Panc1 (cell line): ENCODE data around the gene CPM. TPM values are rescaled to one million over a fixed set of nuclear protein-coding genes. Genes with fewer than 3 reads are reported as not detected.

Experiments used
- ATAC-seq: fragments of 200-7000 bp; cut with Tn5 transposase; 2 replicates; pipeline ENCODE4 v1.9.1; 2020; ENCODE audit warnings: mild to moderate bottlenecking, moderate library complexity
- BruUV-seq: library from RNA; stranded (reverse); fragments of 400-500 nt; replicated peaks from 2 replicates; lab custom pipeline; 2021; lab: Mats Ljungman, UMichigan
- CTCF ChIA-PET: fragments of 300-600 bp; sonication (Branson Sonifier 250); formaldehyde crosslinking; loops from one replicate; lab custom pipeline; 2022; ENCODE audit warnings: antibody characterized with exemption; lab: Charles Lee
- POLR2A ChIA-PET: fragments of 300-600 bp; sonication (Branson Sonifier 250); formaldehyde crosslinking; loops from one replicate; lab custom pipeline; 2022; ENCODE audit warnings: antibody characterized with exemption; lab: Charles Lee
- DNase-seq: peaks from one replicate; pipeline ENCODE4 v3.0.0-alpha.2; 2010; ENCODE audit warnings: low read depth, low spot score
- H3K27ac ChIP-seq: 2 replicates; pipeline ENCODE4 v1.5.1; 2011; ENCODE audit warnings: mild to moderate bottlenecking, low read length, inconsistent platforms
- H3K27me3 ChIP-seq: fragments of 200-500 bp; sonication (Bioruptor generic); 2 replicates; pipeline ENCODE4 v1.6.0; 2014; ENCODE audit warnings: low read length, inconsistent platforms; ENCODE audit not compliant: control insufficient read depth, insufficient read depth
- H3K36me3 ChIP-seq: fragments of 200-500 bp; sonication (Bioruptor generic); 2 replicates; pipeline ENCODE4 v1.5.1; 2014; ENCODE audit warnings: inconsistent platforms, mild to moderate bottlenecking, low read length, moderate library complexity; ENCODE audit not compliant: control insufficient read depth, insufficient read depth
- H3K4me1 ChIP-seq: 2 replicates; pipeline ENCODE4 v1.5.1; 2011; ENCODE audit warnings: inconsistent platforms, mild to moderate bottlenecking, low read length, moderate library complexity; ENCODE audit not compliant: control insufficient read depth, insufficient read depth
- H3K4me3 ChIP-seq, 2 experiments: 2 replicates each; pipeline ENCODE4 v1.5.1; 2011 to 2012; ENCODE audit warnings: low read depth in 2 of 2, low read length in 2 of 2, mild to moderate bottlenecking in 2 of 2, inconsistent platforms in 1 of 2, moderate library complexity in 1 of 2
- H3K9me3 ChIP-seq: fragments of 200-500 bp; sonication (Bioruptor generic); 2 replicates; pipeline ENCODE4 v1.5.1; 2014; ENCODE audit warnings: low read depth, mild to moderate bottlenecking, inconsistent platforms, low read length, moderate library complexity; ENCODE audit not compliant: control insufficient read depth, insufficient read depth
- POLR2AphosphoS5 ChIP-seq: IDR thresholded peaks from 2 replicates; pipeline ENCODE4 v1.6.1; 2012; ENCODE audit warnings: mild to moderate bottlenecking, low read depth, low read length, moderate library complexity
- SIN3A ChIP-seq: IDR thresholded peaks from 2 replicates; pipeline ENCODE4 v1.6.1; 2012; ENCODE audit warnings: low read depth, mild to moderate bottlenecking, low read length, moderate library complexity, borderline replicate concordance; ENCODE audit not compliant: insufficient read depth
- TCF7L2 ChIP-seq: IDR thresholded peaks from 2 replicates; pipeline ENCODE4 v1.6.1; 2011; ENCODE audit warnings: mild to moderate bottlenecking, low read depth, low read length, inconsistent platforms
- in situ Hi-C: cut with HindIII; loops from 2 replicates; pipeline ENCODE4 v1.10.0; 2016; ENCODE audit warnings: low sequenced_read_pairs, low pct_unique_long_range_greater_than_20kb
- intact Hi-C: fragments of 100-400 bp; cut with micrococcal nuclease; formaldehyde crosslinking; loops from one replicate; pipeline ENCODE4 v1.10.0; 2022; ENCODE audit not compliant: unreplicated experiment
- total RNA-seq: library from RNA; stranded (reverse); gene quantifications from one replicate; pipeline ENCODE4 v1.2.1, GENCODE V29; 2021; ENCODE audit not compliant: unreplicated experiment
- TF ChIP-seq, protein P1 (sequence below): fragments of 450-650 bp; IDR thresholded peaks from 2 replicates; pipeline ENCODE4 v1.5.1; 2017; ENCODE audit warnings: mild to moderate bottlenecking
- TF ChIP-seq, protein P2 (sequence below), 2 experiments: IDR thresholded peaks; 2 replicates each; pipeline ENCODE4 v1.6.1; 2011 to 2012; ENCODE audit warnings: low read depth in 2 of 2, control low read depth in 1 of 2, low read length in 1 of 2, mild to moderate bottlenecking in 1 of 2, moderate library complexity in 1 of 2; ENCODE audit not compliant: insufficient read depth in 1 of 2

Gene CPM
- total RNA-seq, 1 experiment from 2014 or later: 11.2 TPM

DNA sequence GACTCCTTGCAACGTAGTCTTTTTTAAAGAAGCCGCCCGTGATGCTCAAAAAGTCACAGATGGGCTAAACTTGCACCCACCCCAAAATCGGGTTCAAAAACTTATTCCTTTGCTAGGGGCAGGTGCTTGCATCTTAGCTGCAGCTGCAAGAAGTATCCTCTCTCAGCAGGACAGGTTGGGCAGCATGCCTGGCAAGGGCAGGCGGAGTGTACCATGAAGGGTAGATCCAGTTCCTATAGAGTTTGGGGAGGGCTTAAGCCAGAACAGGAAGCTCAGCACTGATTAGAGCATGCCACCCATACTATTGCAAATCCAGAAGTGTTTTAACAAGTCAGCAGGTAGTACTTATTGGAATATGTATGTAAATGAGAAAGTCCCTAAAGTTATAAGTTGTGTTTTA lies 48.7 kb downstream of the CPM start:
- TF ChIP-seq SIN3A (no peak), TCF7L2 (no peak)
- no peak overlapping the region for H3K4me3 ChIP-seq
- DNase-seq (no peak), ATAC-seq (no peak)
- intact Hi-C loops: no loop called here
- ChIA-PET POLR2A (no interaction called here), CTCF (interaction anchor here (0.6 kb wide), 1 partner anchor 147 kb away, joined by 6 read pairs; no protein-coding TSS in a partner anchor)
- in situ Hi-C loops: no loop called here
- H3K27ac ChIP-seq: no peak overlapping the region
- H3K9me3 ChIP-seq: no peaks in the 10 kb centered on the region
- H3K36me3 ChIP-seq: no peaks in the 10 kb centered on the region
- no TSS peak for BruUV-seq
- H3K27me3 ChIP-seq: no peaks in the 10 kb centered on the region
- no peaks in the 10 kb centered on the region for H3K4me1 ChIP-seq

DNA sequence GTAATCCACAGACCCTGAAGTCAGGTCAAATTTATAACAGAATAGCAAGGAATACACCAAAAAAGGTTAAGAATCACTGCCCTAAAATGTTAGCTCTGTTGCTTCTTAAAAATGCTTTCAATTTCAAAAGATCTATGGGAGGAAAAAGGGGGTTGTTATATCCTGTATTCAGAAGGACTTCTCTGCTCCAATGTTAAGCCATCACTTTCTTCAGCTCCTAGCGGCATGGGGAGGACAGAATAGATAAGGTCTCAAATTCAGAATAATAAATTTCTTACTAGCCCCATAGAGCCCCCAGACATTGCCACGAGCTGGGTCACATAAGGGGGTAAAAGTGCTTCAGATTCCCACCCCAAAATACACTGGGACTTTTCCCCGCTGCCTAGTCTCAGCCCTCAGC lies 49.8 kb downstream of the CPM start:
- H3K27me3 ChIP-seq: no peaks in the 10 kb centered on the region
- DNase-seq (no peak), ATAC-seq (no peak)
- TF ChIP-seq POLR2AphosphoS5 (no peak), TCF7L2 (no peak), SIN3A (no peak)
- TF ChIP-seq, protein P1, sequence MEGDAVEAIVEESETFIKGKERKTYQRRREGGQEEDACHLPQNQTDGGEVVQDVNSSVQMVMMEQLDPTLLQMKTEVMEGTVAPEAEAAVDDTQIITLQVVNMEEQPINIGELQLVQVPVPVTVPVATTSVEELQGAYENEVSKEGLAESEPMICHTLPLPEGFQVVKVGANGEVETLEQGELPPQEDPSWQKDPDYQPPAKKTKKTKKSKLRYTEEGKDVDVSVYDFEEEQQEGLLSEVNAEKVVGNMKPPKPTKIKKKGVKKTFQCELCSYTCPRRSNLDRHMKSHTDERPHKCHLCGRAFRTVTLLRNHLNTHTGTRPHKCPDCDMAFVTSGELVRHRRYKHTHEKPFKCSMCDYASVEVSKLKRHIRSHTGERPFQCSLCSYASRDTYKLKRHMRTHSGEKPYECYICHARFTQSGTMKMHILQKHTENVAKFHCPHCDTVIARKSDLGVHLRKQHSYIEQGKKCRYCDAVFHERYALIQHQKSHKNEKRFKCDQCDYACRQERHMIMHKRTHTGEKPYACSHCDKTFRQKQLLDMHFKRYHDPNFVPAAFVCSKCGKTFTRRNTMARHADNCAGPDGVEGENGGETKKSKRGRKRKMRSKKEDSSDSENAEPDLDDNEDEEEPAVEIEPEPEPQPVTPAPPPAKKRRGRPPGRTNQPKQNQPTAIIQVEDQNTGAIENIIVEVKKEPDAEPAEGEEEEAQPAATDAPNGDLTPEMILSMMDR: no peak
- TF ChIP-seq, protein P2, sequence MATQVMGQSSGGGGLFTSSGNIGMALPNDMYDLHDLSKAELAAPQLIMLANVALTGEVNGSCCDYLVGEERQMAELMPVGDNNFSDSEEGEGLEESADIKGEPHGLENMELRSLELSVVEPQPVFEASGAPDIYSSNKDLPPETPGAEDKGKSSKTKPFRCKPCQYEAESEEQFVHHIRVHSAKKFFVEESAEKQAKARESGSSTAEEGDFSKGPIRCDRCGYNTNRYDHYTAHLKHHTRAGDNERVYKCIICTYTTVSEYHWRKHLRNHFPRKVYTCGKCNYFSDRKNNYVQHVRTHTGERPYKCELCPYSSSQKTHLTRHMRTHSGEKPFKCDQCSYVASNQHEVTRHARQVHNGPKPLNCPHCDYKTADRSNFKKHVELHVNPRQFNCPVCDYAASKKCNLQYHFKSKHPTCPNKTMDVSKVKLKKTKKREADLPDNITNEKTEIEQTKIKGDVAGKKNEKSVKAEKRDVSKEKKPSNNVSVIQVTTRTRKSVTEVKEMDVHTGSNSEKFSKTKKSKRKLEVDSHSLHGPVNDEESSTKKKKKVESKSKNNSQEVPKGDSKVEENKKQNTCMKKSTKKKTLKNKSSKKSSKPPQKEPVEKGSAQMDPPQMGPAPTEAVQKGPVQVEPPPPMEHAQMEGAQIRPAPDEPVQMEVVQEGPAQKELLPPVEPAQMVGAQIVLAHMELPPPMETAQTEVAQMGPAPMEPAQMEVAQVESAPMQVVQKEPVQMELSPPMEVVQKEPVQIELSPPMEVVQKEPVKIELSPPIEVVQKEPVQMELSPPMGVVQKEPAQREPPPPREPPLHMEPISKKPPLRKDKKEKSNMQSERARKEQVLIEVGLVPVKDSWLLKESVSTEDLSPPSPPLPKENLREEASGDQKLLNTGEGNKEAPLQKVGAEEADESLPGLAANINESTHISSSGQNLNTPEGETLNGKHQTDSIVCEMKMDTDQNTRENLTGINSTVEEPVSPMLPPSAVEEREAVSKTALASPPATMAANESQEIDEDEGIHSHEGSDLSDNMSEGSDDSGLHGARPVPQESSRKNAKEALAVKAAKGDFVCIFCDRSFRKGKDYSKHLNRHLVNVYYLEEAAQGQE (IDR thresholded peaks at IDR 0.05; ENCODE audit: insufficient read depth in 1 of 2, low read depth in 2 of 2, low read length in 1 of 2): no peak
- no peak overlapping the region for H3K4me3 ChIP-seq
- H3K36me3 ChIP-seq: no peaks in the 10 kb centered on the region
- no peaks in the 10 kb centered on the region for H3K4me1 ChIP-seq
- POLR2A ChIA-PET: interaction anchor here (0.7 kb wide), 1 partner anchor 84 kb away, joined by 3 read pairs; no protein-coding TSS in a partner anchor
- BruUV-seq: no TSS peak
- H3K9me3 ChIP-seq: no peaks in the 10 kb centered on the region
- intact Hi-C loops: no loop called here
- no peak overlapping the region for H3K27ac ChIP-seq
- in situ Hi-C loops: no loop called here
- CTCF ChIA-PET: no interaction called here

DNA sequence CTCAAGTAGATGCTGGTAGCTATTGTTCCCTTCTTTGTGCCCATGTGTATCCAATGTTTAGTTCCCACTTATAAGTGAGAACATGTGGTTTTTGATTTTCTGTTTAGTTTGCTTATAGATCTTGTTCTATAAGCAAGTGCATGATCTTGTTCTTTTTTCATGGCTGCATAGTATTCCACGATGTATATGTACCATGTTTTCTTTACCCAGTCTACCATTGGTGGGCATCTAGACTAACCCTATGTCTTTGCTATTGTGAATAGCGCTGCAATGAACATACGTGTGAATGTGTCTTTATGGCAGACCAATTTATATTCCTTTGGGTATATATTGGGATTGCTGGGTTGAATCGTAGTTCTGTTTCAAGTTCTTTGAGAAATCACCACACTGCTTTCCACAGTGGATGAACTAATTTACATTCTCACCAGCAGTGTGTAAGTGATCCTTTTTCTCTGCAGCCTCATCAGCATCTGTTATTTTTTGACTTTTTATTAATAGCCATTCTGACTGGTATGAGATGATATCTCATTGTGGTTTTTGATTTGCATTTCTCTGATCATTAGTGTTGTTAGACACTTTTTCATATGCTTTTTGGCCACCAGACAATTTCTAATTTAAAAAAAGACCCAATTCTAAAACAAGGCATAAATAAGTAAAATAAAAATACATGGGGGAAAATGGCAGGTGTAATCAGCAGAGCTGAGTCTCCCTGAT lies 50.6 kb downstream of the CPM start:
- Histone ChIP-seq H3K4me3 (no peak overlapping the region), H3K27ac (no peak overlapping the region), H3K4me1 (no peaks in the 10 kb centered on the region), H3K27me3 (no peaks in the 10 kb centered on the region), H3K9me3 (no peaks in the 10 kb centered on the region), H3K36me3 (no peaks in the 10 kb centered on the region)
- ChIA-PET POLR2A (no interaction called here), CTCF (no interaction called here)
- ATAC-seq (no peak), DNase-seq (no peak)
- TF ChIP-seq SIN3A (no peak), POLR2AphosphoS5 (no peak), TCF7L2 (no peak)
- TF ChIP-seq, protein P2 (IDR thresholded peaks at IDR 0.05; ENCODE audit: insufficient read depth in 1 of 2, low read depth in 2 of 2, low read length in 1 of 2): no peak
- TF ChIP-seq, protein P1: no peak
- in situ Hi-C loops (no loop called here), intact Hi-C loops (no loop called here)
- no TSS peak for BruUV-seq
